ENCODE data around the gene RABGAP1L.
"Not testable (repeated sequence)": the region's sequence is repeated elsewhere in the genome, so short reads cannot be mapped to it uniquely, and the experiment has no call there.

RABGAP1L gene

DNA sequence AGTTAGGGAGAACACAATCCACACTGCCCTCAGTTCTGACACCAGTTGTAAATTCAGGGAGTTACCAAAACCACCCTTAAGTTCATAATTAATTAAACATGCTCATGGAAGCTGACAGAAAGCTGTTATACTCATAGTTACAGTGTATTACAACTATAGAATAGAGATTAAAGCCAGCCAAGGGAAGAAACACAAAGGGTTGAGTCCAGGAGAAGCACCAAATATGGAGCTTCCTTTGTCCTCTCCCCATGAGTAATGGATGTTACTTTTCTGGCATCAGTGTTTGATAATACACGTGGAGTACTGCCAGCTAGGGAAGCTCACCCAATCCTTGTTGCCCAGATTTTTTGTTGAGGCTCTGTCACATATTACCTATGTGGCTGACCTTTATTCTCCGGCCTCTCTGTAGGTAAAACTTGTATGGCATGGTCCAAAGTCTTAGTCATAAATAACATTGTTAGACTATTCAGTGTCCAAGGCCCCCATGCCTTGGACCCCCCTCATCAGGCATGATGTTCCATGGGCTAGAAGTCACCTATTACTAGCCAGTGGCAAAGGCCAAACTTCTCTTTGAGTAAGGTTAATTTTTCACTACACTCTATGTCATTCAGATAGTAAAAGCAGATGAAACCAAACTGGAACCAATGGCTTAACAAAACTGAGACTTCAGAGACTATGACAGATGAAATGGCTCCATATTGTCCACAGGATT lies 464.2 kb downstream of the RABGAP1L start:
- DNase-seq, result no peak

DNA sequence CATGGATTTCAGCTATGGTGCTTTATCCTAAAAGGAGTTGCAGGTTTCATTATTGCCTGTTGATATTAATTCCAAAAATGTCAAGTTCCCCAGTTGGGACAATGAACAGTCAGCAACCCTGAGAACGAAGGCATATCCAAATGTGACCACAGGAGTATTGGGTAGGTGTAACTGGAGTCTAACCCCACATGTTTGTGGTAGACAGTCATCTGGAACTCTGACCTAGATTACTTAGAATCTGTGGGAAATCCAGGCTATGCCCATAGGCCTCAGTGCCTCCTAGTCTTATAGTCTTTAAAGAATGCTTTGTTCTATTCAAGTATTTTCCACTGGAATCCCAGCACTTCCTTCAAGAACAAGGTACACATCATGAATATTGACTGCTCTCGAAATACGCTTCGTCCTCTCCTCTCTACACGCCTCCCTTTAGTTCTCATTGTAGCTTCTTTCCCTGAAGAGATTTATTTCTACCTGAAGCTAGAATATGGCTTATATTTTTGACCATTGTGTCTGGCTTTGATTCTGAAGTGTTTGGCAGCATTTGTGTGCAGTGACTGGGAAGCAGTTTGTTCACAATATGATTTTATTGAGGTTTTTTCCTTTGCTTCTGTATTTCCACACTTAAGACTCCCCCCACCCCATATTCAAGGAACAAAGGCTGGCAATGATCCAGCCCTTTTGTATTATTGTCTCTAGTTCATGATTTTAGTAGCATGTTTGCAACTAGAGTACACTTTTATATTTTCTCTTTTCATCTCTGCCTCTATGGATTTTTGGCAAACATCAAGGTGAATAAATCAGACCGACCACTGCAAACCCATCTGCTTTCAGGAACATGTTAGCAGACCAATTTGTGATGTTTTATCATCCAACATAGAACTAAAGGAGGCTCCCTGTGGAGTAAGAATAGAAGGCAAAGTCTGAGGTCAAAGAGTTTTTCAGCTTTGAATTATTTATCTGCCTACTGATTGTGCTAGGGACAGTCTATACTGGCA lies 467.0 kb downstream of the RABGAP1L start:
- DNase-seq, result no peak

DNA sequence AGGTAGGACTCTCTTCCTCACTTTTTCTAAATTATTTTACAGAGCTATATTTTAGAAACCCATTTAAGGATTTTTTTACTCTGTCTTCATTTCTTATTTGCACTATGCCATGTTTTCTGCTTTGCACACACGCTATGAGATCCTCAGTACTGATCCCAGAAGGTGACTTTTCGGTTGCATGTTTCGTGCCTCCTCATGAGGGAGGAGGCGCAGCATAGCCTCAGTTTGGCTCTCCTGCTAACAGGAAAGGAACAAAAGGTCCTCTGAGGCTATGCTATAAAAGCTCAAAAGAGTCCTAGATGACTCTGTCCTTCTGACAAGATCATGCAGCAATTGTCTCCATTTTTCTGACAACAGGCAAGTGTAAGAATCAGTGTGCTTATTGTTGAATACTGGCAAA lies 478.2 kb downstream of the RABGAP1L start:
- no peak for DNase-seq

DNA sequence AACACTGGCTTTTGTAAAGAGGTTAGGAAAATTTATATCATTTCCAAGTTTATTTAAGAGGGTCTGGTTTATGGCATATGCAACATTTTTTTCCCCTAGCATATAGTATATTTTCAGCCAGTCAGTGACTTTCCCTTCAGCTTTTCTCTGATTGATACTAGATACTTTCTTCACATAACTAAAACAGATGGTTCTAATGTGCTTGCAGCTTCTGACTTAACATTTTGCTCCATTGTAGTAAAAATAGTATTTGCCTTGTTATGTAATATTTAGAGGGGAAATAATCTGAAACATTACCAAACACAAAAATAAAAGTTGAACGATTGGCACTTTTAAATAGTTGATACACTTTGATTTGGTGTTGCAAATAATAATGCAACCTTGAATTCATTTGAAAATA lies 480.1 kb downstream of the RABGAP1L start:
- DNase-seq, result no peak

DNA sequence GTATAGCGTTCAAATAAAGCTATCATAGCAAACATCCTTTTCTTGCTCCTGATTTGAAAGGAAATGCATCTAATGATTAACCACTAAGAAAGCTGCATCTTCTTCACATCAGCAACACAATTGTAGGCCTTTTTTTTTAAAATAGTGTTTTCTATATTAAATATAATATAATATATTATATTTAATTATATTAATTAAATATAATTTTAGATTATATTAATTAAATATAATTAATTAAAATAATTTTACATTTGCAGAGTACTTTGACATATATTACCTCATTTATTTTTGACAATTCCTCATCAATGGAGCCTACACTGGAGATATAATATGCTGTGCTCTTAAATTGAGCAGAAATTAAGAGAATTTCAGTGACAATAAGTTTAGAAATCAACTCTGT lies 481.5 kb downstream of the RABGAP1L start:
- DNase-seq, result no peak

DNA sequence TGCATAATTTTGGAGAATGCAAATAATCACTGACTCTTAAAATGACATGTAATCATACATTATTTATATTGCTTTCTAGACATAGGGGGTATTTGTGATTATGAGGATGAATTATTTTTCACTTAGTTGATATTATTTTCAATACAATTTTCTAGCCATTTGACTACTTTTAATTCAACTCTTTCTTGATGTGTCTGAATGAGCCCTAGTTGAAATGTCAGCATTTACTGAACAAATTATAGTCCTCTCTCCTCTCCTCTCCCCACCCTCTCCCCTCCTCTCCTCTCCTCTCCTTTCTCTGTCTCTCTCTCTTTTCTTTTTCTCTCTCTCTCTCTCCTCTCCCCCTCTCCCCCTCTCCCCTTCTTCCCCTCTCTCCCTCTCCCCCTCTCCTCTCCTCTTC lies 483.1 kb downstream of the RABGAP1L start:
- no peak for DNase-seq

DNA sequence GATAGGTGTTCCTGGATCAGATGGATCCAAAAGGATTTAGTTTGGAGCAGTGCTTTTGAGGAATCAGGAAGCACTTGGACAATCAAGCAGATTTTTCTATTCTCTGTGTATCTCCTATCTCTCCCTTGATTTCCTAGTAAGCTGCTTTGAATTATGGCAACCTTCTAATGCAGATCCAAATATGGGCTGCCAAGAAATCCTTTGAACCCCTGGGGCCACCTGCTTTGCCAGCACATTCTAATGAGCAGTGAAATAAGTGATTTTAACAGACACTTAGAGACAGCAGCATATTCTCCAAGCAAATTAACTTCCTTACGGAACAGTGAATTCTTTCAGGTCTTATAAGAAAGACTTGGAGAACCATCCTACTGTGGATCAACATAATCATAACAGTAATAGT lies 483.9 kb downstream of the RABGAP1L start:
- DNase-seq, result no peak

DNA sequence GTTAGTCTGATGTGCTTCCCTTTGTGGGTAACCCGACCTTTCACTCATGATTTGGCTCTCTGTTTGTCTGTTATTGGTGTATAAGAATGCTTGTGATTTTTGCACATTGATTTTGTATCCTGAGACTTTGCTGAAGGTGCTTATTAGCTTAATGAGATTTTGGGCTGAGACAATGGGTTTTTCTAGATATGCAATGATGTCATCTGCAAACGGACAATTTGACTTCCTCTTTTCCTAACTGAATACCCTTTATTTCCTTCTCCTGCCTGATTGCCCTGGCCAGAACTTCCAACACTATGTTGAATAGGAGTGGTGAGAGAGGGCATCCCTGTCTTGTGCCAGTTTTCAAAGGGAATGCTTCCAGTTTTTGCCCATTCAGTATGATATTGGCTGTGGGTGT lies 490.3 kb downstream of the RABGAP1L start:
- DNase-seq, result not testable (repeated sequence)

DNA sequence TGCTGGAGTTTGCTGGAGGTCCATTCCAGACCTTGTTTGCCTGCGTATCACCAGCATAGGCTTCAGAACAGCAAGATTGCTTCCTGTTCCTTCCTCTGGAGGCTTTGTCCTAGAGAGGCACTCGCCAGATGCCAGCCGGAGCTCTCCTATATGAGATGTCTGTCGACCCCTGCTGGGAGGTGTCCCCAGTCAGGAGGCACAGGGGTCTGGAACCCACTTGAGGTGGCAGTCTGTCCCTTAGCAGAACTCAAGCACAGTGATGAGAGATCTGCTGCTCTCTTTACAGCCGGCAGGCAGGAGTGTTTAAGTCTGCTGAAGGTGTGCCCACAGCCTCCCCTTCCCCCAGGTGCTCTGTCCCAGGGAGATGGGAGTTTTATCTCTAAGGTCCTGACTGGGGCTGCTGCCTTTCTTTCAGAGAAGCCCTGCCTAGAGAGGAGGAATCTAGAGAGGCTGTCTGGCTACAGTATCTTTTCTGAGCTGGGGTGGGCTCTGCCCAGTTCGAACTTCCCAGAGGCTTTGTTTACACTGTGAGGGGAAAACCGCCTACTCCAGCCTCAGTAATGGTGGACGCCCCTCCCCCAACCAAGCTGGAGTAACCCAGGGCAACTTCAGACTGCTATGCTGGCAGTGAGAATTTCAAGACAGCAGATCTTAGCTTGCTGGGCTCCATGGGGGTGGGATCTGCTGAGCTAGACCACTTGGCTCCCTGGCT lies 493.4 kb downstream of the RABGAP1L start:
- no peak for DNase-seq

DNA sequence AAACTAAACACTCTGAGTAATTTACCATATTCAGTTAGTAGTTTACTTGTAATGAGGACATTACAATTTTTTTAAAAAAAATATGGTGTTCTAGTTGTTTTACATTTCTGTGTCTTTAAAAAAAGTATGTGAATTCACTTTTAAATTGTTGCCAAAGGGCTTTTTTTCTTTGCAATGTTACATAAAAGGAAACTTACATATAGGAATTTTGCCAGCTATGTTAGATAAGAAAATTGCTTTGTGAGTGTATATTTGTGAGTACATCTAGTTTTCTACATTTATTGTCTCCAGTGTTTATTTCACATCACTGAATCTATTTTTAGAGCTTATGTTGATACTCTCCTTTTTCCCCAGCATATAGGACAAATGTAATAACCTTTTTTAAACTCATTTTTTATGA lies 495.2 kb downstream of the RABGAP1L start:
- no peak for DNase-seq

DNA sequence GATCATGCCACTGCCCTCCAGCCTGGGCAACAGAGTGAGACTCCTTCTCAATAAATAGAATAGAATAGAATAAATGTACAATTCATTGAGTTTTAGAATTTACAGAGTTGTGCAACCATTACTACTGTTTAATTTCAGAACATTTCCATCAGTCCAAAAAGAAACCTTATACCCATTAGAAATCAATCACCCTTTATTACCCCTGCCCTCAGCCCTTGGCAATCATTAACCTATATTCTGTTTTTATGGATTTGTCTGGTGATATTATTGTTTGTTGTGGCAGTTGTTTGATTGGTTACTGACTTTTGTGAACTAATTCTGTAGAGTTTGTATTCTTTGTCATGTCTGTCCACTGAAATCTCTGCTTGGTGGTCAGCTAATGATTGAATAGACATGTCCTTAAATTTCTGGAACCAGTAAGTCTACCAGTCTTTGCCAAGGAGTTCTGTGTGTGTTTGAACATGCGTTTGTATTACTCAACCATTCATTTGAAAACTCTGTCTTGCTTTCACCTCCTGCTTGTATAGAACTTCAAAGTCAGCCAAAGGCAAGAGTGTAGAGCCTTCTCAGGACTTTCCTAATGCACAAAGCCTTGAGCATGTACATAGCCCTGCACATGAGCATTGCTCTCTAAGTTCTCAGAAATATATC lies 497.2 kb downstream of the RABGAP1L start:
- DNase-seq, result no peak

DNA sequence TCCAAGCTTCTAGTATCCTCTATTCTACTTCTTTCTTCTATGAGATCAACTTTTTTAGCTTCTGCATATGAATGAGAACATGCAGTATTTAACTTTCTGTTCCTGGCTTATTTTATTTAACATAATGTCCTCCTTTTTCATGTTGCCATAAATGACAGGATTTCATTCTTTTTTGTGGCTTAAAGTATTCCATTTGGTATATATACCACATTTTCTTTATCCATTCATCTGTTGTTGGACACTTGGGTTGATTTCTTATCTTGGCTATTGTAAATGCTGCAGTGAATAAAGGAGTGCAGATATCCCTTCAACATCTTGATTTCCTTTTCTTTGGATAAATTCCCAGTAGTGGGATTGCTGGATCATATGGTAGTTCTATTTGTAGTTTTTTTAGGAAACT lies 498.1 kb downstream of the RABGAP1L start:
- no peak for DNase-seq

DNA sequence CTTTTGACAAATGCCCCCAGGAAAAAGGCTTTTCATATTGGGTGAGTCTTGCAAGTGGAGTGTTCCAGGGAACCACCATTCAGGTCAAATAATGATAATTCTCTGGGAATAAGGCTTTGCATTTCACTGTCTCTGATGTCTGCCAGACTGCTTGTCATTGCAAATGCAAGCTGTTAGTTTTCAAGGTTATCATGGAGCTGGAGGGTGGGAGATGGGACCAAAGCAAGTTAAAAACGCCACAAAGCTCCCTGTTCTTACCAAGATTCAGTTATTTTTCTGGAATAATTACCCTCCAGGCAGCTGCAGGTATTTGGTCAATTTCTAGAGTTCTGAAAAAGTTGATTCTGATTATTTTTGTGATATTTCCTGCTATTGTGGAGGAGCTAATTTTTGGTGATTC lies 498.6 kb downstream of the RABGAP1L start:
- no peak for DNase-seq

DNA sequence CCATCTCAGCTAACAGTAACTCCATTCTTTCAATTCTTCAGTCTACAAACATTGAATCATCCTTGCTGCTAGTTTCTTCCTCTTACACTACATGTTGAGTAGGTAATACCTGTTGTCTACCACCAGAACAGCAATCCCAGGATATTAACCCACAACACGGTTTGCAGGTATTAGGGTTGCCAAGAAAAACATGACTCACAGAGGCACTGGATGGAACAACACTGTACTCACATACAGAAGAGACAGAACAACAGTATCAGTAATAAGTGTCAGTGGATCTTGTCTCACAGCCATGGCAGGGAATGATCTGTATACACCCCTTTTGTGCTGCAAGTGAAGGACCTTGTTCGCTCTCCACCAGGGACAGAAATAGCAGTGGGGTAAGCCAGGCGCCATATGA lies 500.5 kb downstream of the RABGAP1L start:
- no peak for DNase-seq

DNA sequence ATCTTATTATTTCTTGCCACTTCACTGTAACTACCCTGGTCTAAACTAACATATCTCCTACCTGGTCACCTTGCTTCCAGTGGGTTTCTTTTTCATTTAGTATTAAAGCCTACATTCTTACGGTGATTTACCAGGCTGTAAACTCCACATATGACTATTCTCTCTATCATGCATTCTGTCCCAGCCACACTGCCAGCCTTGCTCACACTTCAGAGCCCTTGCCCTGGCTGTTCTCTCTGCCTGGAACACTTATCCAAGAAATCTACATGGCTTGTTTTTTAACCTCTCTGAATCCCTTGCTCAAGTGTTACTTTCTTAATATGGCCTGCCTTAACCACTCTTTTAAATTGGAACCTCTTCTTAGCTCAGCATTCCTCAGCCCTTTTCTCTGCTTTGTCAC lies 501.2 kb downstream of the RABGAP1L start:
- DNase-seq, result no peak

DNA sequence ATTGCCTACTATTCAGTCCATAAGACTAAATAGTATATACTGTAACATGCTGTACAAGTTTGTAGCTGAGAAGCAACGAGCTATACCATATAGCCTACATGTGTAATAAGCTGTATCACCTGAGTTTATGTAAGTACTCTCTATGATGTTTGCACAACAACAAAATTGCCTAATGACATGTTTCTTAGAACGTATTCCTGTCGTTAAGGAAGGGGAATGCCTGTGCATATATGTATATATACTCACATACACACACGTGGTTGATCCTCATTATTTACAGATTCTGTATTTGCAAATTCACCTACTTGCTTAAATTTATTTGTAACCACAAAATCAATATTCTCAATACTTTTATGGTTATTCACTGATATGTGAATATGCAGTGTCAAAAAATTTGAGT lies 504.0 kb downstream of the RABGAP1L start:
- DNase-seq, result no peak

DNA sequence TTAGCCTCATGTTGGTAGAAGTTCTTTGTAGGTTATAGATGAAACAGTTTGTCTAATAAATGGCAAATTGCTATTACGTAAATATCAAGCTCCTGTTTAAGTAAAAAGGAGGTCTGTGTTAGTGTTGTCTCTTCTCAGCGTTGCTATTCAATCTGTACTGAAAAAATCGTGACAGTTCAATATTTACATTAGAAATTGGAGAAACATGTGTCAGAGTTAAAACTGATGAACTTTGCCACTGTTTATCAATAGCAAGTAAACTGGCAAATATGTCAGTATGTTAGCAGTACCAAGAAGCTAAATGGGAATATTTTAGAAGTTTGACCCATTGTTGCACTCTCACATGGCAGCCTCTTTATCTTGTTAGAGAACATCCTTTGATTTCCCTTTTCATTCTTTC lies 506.9 kb downstream of the RABGAP1L start:
- no peak for DNase-seq

DNA sequence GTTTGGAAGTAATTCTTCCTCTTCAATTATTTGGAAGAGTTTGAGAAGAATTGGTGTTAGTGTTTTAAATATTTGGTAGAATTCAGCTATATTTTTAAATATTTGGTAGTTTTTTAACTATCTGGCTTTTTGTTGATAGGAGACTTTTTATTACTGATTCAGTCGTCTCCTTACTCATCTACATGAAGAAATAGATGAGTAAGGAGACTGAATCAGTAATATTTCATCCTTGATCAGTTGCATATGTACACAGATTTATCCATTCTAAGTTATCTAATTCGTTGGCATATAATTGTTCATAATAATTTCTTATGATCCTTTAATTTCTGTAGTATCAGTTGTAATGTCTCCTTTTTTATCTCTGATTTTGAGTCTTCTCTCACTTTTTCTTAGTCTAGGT lies 512.5 kb downstream of the RABGAP1L start:
- no peak for DNase-seq

DNA sequence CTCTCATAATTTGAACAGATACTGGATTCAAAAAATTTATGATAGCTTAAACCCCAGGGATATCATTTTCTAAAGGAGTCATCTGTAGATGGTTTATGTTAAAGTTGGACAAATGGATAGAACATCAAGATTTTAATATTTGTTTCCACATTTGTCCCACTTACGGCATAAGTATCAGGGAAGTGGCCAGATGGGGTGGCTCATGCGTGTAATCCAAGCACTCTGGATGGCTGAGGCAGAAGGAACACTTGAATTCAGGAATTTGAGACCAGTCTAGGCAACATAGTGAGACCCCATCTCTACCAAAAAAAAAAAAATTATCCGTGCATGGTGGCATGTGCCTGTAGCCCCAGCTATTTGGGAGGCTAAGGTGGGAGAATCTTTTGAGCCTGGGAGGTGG lies 517.5 kb downstream of the RABGAP1L start:
- no peak for DNase-seq

DNA sequence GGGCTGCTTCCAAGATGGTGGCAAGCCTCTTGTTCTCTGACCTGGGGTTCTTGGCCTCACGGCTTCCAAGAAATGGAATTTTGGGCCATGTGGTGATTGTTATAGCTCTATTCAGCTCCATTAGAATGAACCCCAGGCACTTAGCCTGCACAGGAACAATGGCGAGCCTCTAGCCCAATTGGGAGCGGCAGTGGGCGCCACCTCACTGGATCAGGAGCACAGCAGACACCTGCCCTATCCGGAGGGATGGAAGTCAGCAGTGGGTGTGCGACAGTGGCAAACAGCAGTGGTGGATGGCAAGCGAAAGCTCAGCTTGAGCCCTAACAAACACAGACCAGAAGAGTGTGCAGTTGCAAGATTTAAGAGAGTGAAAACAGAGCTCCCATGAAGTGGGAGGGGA lies 519.3 kb downstream of the RABGAP1L start:
- no peak for DNase-seq

DNA sequence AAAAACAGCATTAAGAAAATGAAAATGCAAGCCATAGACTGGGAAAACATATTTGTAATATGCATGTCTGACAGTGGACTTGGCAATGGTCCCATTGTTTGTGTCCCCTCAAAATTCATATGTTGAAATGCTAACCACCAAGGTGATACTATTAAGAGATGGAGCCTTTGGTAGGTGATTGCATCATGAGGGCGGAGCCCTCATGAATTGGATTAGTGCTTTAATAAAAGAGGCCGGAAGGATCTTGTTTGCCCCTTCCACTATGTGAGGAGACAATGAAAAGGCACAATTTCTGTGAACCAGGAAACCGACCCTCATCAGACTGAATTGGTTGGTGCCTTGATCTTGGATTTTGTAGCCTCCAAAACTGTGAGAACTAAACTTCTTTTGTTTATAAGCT lies 520.8 kb downstream of the RABGAP1L start:
- no peak for DNase-seq

DNA sequence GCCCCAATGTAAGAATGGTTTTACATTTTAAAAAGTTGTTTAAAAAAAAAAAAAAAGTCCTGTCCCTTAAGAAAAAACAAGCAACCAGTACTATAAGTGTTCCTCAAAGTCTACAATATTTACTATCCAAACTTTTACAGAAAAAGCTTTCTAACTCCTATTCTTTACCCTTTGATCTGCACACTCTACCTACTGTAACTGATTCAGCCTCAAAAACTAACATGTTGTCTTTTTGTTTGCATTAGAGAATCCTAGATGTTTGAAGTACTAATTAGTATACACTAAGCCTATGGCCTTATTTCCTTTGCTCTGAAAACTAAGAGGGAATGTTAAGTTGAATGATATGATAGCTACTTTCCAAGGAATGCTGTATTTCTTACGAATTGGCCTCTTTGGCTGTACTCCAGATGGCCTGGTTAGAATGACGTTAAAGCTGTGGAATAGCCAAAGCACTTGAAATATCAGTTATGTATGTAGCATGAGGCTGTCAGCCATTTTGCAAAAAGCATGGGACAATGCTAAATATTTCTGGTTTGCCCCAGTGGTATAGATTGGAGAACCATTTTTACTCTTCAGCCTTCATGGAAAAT lies 523.2 kb downstream of the RABGAP1L start:
- DNase-seq, result no peak

DNA sequence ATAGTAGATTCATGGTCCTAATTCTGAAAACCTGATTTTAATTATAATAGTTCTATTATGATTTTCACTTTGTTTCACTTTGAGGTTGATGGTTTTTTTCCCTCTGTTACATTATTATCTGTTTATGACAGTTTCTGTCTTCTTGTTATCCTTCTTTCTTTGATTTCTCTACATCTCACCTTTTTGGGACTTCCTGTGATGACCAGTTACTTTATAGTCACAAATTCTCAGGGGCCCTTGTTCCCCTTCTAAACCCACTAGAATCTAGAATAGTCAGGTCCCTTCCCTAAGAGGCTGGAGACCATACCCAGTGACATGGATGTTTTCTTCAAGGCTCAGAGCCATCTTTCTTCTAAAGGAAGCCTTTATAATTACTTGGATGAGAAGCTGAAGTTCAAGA lies 526.9 kb downstream of the RABGAP1L start:
- no peak for DNase-seq
